Left renal cortex interstitium (tissue), 4 donors: ENCODE data around the gene ITIH1. TPM values are rescaled to one million over a fixed set of nuclear protein-coding genes. Genes with fewer than 3 reads are reported as not detected.

Experiments
- DNase-seq, 4 donors: peaks; one replicate each; pipeline ENCODE4 v3.0.0-alpha.2; 2013; ENCODE audit warnings: low read depth in 4 of 4, low spot score in 2 of 4, missing footprints in 1 of 4
- polyA plus RNA-seq, 4 donors: library from polyadenylated mRNA; unstranded; fragments of 120-200 nt; gene quantifications; one replicate each; pipeline ENCODE4 v1.2.1, GENCODE V29; 2013; ENCODE audit not compliant: insufficient read length in 4 of 4

ITIH1 gene
- polyA plus RNA-seq, 4 donors: 0.19 to 7.6 (median 0.31) TPM; not detected in 1

- no peak for DNase-seq
Measured at GRCh38 chr3:52788890-52789745, 11.7 kb downstream of the ITIH1 start.

- DNase-seq: no peak
Measured at GRCh38 chr3:52789746-52790040, 12.3 kb downstream of the ITIH1 start.

- no peak for DNase-seq
Measured at GRCh38 chr3:52790337-52790736, 12.9 kb downstream of the ITIH1 start.

- no peak for DNase-seq
Measured at GRCh38 chr3:52790741-52791140, 13.3 kb downstream of the ITIH1 start.

- no peak for DNase-seq
Measured at GRCh38 chr3:52791366-52791765, 14.0 kb downstream of the ITIH1 start.

- DNase-seq: no peak
Measured at GRCh38 chr3:52791928-52792327, 14.5 kb downstream of the ITIH1 start.

GRCh38 chr3:52792413-52792812, 15.0 kb downstream of the ITIH1 start:
- DNase-seq: no peak

GRCh38 chr3:52792961-52793695, 15.7 kb downstream of the ITIH1 start:
- DNase-seq: no peak

GRCh38 chr3:52793702-52794611, 16.6 kb downstream of the ITIH1 start:
- DNase-seq: no peak

GRCh38 chr3:52794612-52795099, 17.3 kb downstream of the ITIH1 start, which contains the start of gene ITIH3:
ITIH3 (plus strand) TSS chr3:52794796; CDS start chr3:52794804, 8 bp downstream.
- no peak for DNase-seq

GRCh38 chr3:52795298-52795900, 18.0 kb downstream of the ITIH1 start:
- DNase-seq: no peak

GRCh38 chr3:52796411-52796810, 19.0 kb downstream of the ITIH1 start:
- no peak for DNase-seq

GRCh38 chr3:52798376-52798977, 21.1 kb downstream of the ITIH1 start:
- DNase-seq: no peak

- DNase-seq: no peak
Measured at GRCh38 chr3:52798978-52799476, 21.6 kb downstream of the ITIH1 start.

GRCh38 chr3:52800079-52800478, 22.7 kb downstream of the ITIH1 start:
- DNase-seq: no peak

GRCh38 chr3:52801839-52802238, 24.4 kb downstream of the ITIH1 start:
- DNase-seq: no peak

- no peak for DNase-seq
Measured at GRCh38 chr3:52805270-52806039, 28.1 kb downstream of the ITIH1 start.

GRCh38 chr3:52809149-52809548, 31.8 kb downstream of the ITIH1 start:
- DNase-seq: no peak
